ENCODE measurements around the gene ST3GAL6.

ST3GAL6 gene

GRCh38 chr3:98740324-98740723 lies 22.8 kb upstream of the ST3GAL6 start:
- no peak for DNase-seq (ENCODE audit: low spot score)

DNA sequence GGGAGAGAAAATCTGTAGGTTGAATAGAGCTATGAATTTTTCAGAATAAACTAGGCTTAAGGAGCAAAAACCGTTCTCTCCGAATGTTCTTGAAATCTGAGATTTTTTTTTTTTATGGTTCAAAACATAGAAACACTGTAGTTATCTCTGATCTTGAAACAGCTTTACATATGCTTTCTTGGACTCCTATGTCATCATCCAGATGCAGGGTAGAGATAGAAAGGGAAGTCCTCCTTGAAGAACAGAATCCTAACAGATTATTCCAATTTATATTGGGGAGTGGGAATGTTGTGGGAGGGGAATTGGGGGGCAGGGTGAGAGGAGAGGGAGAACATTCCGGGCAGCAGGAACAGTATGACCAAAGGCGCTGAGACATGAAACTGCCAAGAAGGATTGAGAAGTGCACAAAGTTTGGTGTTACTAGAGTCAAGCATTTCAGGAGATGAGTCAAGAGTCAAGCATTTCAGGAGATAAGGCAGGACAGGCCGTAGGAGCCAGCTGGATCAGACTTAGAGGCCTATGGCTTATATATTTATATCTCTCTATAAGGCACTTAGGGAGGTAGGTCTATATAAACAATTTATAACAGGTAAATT lies 21.9 kb upstream of the ST3GAL6 start:
- no peak for DNase-seq (ENCODE audit: low spot score)

DNA sequence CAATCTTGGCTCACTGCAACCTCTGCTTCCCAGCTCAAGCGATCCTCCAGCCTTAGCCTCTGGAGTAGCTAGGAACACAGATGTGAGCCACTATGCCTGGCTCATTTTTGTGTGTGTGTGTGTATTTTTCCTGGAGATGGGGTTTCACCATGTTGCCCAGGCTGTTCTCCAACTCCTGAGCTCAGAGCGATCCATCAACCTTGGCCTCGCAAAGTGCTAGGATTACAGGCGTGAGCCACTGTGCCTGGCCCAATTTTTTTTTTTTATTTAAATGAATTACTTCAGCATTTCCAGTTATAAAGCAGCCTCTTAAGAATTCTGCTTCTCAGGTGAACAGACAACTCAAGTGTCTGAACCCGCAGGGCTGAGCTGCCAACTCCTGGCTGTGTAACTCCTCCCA lies 20.1 kb upstream of the ST3GAL6 start:
- no peak for DNase-seq (ENCODE audit: low spot score)

GRCh38 chr3:98744283-98744682 lies 18.9 kb upstream of the ST3GAL6 start:
- no peak for DNase-seq (ENCODE audit: low spot score)

DNA sequence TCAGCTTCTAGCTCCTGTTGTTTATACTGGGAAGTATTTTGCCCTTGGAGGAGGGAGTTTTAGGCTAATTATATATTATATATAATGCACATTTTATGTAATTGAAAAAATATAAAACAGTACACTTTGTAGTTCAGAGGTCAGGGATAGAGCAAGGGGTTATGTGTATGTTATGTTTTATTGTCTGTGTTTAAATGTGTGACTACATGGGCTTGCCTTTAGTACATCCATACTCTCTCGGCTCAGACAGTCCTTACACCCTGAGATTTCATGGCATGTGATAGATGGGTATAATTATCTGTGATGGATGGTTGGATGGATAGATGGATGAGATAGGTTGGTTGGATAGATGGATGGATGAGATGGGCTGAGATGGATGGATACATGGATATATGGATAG lies 17.4 kb upstream of the ST3GAL6 start:
- DNase-seq (ENCODE audit: low spot score) = no peak

- no peak for DNase-seq (ENCODE audit: low spot score)
Measured at GRCh38 chr3:98746122-98746521, 17.0 kb upstream of the ST3GAL6 start.

DNA sequence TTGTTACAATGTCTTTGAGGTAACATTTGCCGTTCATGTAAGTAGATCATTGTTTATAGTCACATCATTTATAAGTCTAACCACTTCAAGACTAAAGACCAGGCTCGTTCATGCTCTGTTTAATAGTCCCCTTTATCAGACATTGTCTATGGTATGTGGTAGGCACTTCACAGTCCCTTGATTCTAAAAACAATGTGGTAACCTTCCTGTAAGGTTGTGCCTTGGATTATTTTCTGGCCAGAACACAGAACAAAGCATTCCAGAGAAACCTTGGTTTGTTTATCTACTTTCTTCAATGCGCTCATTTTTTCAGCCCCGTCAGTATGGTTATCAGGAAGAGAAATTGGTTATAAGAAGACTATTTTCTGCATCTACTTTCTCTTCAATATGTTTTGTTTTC lies 16.3 kb upstream of the ST3GAL6 start:
- no peak for DNase-seq (ENCODE audit: low spot score)

DNA sequence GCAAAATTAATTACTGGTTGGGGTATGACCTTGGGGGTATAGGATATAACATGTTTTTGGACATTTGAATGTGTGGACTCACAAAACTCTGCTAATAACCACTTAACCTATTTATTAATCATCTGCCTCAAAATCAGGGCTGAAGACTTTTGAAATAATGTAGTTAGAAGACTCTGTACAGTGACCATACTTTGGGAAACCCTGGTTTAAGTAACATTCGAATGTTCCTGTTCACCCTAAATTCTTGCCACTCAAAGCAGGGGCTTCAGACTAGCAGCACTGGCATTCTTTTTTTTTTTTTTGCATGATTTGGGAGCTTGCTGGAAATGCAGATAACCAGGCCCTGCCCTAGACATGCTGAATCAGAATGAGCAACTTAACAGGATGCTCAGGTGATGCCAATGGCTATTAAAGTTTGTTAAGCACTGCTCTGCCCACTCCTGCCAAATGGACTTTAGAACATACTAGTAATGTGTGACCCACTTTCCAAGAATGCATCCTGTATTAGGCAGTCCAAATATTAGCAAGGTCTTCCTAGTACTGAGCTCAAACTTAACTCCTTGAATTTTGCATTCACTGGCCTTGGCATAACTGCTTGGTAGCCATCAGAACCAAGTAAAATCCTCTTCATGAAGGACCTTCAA lies 12.7 kb upstream of the ST3GAL6 start:
- no peak for DNase-seq (ENCODE audit: low spot score)

DNA sequence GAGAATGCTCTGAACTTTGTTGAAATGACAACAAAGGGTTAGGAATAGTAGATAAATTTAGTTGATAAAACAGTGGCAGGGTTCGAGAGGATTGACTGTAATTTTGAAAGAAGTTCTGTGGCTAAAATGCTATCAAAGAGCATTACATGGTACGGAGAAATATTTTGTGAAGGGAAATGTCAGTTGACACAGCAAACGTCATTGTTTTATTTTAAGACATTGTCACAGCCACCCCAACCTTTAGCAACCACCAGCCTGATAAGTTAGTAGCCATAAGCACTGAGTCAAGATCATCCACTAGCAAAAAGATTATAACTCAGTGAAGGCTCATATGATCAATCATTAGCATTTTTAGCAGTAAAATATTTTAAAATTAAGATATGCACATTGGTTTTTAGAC lies 8.7 kb upstream of the ST3GAL6 start:
- no peak for DNase-seq (ENCODE audit: low spot score)

GRCh38 chr3:98755601-98756000 lies 7.5 kb upstream of the ST3GAL6 start:
- no peak for DNase-seq (ENCODE audit: low spot score)

- DNase-seq (ENCODE audit: low spot score) = no peak
Measured at GRCh38 chr3:98759629-98760028, 3.5 kb upstream of the ST3GAL6 start.

DNA sequence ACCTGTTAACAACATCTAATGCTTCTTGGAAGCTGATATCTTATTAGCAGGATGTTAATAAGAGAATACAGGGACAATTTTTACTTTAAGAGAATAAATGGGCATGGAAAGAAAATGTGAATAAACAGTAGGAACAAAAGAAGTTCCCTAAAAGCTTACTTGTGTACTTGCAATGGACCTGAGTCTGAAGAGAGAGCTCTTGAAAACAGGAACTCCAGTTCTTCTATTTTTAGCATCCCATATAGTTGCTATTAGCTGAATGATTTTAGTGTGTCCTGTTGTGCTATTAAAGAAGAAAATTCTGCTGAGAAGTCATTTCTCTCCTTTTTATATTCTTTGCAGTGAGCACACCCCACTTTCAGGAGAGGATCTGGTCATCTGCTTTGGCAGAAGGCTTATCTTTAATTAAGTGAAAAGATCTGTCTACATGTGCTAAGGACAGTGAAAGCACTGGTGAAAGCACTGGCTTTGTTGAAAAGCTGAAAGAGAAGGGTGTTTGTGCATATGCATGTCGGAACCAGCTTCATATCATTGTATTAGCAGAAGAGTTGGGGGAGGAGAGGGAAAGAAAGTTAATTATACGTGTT lies 1.4 kb upstream of the ST3GAL6 start:
- DNase-seq (ENCODE audit: low spot score) = no peak

- DNase-seq (ENCODE audit: low spot score) = no peak
Measured at GRCh38 chr3:98763819-98764418, 779 bp downstream of the ST3GAL6 start.

DNA sequence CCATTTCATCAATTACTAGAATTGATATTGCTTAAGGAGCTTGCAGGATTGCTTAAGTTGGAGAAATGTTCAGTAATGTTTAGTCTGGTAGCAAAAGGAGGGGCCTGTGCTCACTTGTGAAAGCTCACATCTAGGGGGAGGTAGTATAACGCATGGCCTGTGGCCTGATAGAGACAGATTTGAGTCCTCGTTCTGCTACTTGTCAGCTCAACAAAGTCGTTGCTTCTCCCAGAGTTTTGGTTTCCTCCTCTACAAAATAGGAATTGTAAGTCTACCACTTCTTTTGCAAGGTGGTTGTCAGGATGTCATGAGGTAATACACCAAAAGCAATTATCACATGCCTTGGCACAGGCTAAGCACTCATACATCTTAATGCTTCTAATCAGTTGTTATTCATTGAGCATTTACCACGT lies 1.3 kb downstream of the ST3GAL6 start:
- peak; percentile 37 for DNase-seq (ENCODE audit: low spot score)

- no peak for DNase-seq (ENCODE audit: low spot score)
Measured at GRCh38 chr3:98765721-98766120, 2.6 kb downstream of the ST3GAL6 start.

DNA sequence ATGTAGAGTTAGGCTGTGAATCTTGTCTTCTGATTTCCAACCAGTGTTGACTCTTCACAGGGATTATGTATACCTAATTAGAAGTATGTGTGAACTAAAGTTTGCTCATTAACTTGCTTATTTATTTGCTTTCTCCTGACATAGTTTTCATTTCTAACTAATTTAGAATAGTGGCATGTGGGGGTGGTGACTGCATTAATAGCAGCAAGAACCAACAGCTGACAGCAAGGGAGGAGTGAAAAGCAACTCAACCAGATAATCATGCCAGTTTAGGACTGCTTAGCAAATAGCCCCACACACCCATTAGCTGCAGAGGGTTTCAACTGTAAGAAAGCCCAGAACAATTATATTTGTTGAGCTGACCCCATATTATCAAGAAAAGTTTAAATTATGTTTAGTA lies 3.8 kb downstream of the ST3GAL6 start:
- DNase-seq (ENCODE audit: low spot score) = no peak

- DNase-seq (ENCODE audit: low spot score) = no peak
Measured at GRCh38 chr3:98768961-98769360, 5.8 kb downstream of the ST3GAL6 start.

GRCh38 chr3:98769448-98769847 lies 6.3 kb downstream of the ST3GAL6 start:
- no peak for DNase-seq (ENCODE audit: low spot score)

GRCh38 chr3:98770261-98771039 lies 7.3 kb downstream of the ST3GAL6 start:
- DNase-seq (ENCODE audit: low spot score) = peak; percentile 76

- DNase-seq (ENCODE audit: low spot score) = no peak
Measured at GRCh38 chr3:98772022-98772421, 8.9 kb downstream of the ST3GAL6 start.

DNA sequence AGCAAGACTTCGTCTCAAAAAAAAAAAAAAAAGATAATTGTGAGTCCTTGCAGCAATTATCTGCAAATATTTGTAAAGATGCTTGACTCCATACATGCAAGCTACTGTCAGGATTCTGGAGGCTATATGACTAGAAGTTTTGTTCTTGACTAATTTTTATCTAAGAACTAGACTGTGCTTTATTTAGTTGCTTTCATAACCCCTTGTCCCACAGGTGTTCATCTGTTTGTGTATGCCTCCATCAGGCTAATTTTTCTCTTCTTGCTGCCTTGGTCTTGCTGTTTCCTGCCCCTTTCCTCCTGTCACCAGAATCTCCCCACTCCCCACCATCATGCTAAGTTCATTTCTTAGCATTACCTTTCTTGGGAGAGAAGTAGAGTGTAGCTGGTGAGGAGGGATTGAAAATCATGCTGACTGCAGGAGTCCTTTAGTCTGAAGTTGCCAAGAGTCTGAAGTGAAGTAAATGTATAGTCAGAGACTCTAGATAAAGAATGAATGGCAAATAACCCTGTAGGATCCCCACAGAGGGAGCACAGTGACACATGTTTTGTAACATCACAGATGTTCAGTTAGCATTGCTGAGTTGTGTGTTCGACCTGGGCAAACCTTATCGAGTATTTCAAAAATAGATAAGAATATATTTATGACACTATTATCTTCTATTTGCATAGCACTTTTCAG lies 12.5 kb downstream of the ST3GAL6 start:
- no peak for DNase-seq (ENCODE audit: low spot score)

GRCh38 chr3:98776140-98776493 lies 13.0 kb downstream of the ST3GAL6 start:
- no peak for DNase-seq (ENCODE audit: low spot score)

Measured in Ammon's horn (tissue), 1 donor.